ENCODE data around the gene PCDHA9.
A peak's percentile ranks its signal among the peaks of the same experiment; 100 is the strongest.

GRCh38 chr5:140828362-140828737, 19.8 kb upstream of the PCDHA9 start:
- no peak for TF ChIP-seq POLR2A (IDR thresholded peaks at IDR 0.05)
- TF ChIP-seq CTCF (IDR thresholded peaks at IDR 0.05), result peak in 1 of 4 experiments; percentile 8
